ENCODE data around the gene PHF19. TPM values are rescaled to one million over a fixed set of nuclear protein-coding genes. Genes with fewer than 3 reads are reported as not detected.
A peak's percentile ranks its signal among the peaks of the same experiment; 100 is the strongest.

Gene PHF19
- polyA plus RNA-seq, 3 donors: 12.6 to 61.0 (median 12.7) TPM

GRCh38 chr9:120845255-120845654 lies 31.7 kb downstream of the PHF19 start:
- peaks cover 24% of the 10 kb centered on the region for H3K79me2 ChIP-seq (ENCODE audit: insufficient read depth, low read length)
- no peak overlapping the region for H3K27ac ChIP-seq (ENCODE audit: low read depth in 1 of 2, low read length in 2 of 2)
- TF ChIP-seq CTCF (IDR thresholded peaks at IDR 0.05): no peak
- peaks cover 16 to 37% of the 10 kb centered on the region in 2 donors for H3K36me3 Mint-ChIP-seq
- H3K36me3 ChIP-seq (replicated peaks in 1 of 2; ENCODE audit: control insufficient read depth in 1 of 2, insufficient read depth in 2 of 2, low read length in 2 of 2): peaks cover 0 to 3% of the 10 kb centered on the region in 2 donors
- H3K27me3 Mint-ChIP-seq (ENCODE audit: low read depth in 3 of 3): peaks cover 0 to 2% (median 0%) of the 10 kb centered on the region in 3 donors
- no peaks in the 10 kb centered on the region for H4K20me1 ChIP-seq (ENCODE audit: insufficient read depth, low read length)
- H3K9ac ChIP-seq (ENCODE audit: insufficient read depth, low read length, poor library complexity, severe bottlenecking): no peak overlapping the region
- no peaks in the 10 kb centered on the region for H3K9me3 ChIP-seq (replicated peaks in 1 of 2; ENCODE audit: control insufficient read depth in 1 of 2, insufficient read depth in 1 of 2, low read length in 2 of 2)
- H3K4me1 ChIP-seq (ENCODE audit: control insufficient read depth in 1 of 2, insufficient read depth in 2 of 2, low read length in 2 of 2): peaks cover 20 to 21% of the 10 kb centered on the region in 2 donors
- intact Hi-C loops (cut with micrococcal nuclease): loop anchor here in 1 of 2 donors (10.0 kb wide), 1 partner anchor 50 kb away; the partner anchor contains the start of gene FBXW2
- H3K9me3 Mint-ChIP-seq: peaks cover 0 to 19% (median 4%) of the 10 kb centered on the region in 7 donors
- no peaks in the 10 kb centered on the region for H3K27me3 ChIP-seq (ENCODE audit: control insufficient read depth in 2 of 2, insufficient read depth in 2 of 2, low read length in 2 of 2)
- peaks cover 19% of the 10 kb centered on the region for H3K4me1 Mint-ChIP-seq
- no peak overlapping the region for H3K4me3 Mint-ChIP-seq
- peak in 2 of 3 donors; percentile 4 to 28 for DNase-seq
- no peak overlapping the region for H3K27ac Mint-ChIP-seq
- H3K4me2 ChIP-seq (replicated peaks; ENCODE audit: extremely low read depth, low read length, poor library complexity, severe bottlenecking): no peak overlapping the region
- no peak overlapping the region for H2AFZ ChIP-seq (ENCODE audit: insufficient read depth, low read depth, low read length, poor library complexity, severe bottlenecking)
- H3K4me3 ChIP-seq (replicated peaks in 1 of 3; ENCODE audit: low read depth in 2 of 3, low read length in 3 of 3): no peak overlapping the region

- no peaks in the 10 kb centered on the region for H3K9me3 ChIP-seq (replicated peaks in 1 of 2; ENCODE audit: control insufficient read depth in 1 of 2, insufficient read depth in 1 of 2, low read length in 2 of 2)
- WGBS (ENCODE audit: insufficient coverage): 11% methylated on average over 61 of the region's 62 CpGs
- Mint-ChIP-seq H3K9me3 (peaks cover 0 to 19% (median 4%) of the 10 kb centered on the region in 7 donors), H3K27me3 (ENCODE audit: low read depth in 3 of 3) (peaks cover 0 to 4% (median 0%) of the 10 kb centered on the region in 3 donors), H3K4me3 (peak within 1 kb of the TSS; percentile 90 to 94), H3K36me3 (peaks cover 15 to 39% of the 10 kb centered on the region in 2 donors), H3K27ac (peak within 1 kb of the TSS; percentile 91 to 97 (median 95)), H3K4me1 (peaks cover 26% of the 10 kb centered on the region)
- TF ChIP-seq CTCF (IDR thresholded peaks at IDR 0.05): no peak
- peak within 1 kb of the TSS; percentile 73 to 88 (median 78) for H3K4me3 ChIP-seq (replicated peaks in 1 of 3; ENCODE audit: low read depth in 2 of 3, low read length in 3 of 3)
- peak within 1 kb of the TSS; percentile 92 to 94 for H3K27ac ChIP-seq (ENCODE audit: low read depth in 1 of 2, low read length in 2 of 2)
- H3K4me2 ChIP-seq (replicated peaks; ENCODE audit: extremely low read depth, low read length, poor library complexity, severe bottlenecking): peak within 1 kb of the TSS; percentile 87
- peaks cover 3 to 9% of the 10 kb centered on the region in 2 donors for H3K36me3 ChIP-seq (replicated peaks in 1 of 2; ENCODE audit: control insufficient read depth in 1 of 2, insufficient read depth in 2 of 2, low read length in 2 of 2)
- peak; percentile 97 to 100 (median 99) for DNase-seq
- peak within 1 kb of the TSS; percentile 95 for H2AFZ ChIP-seq (ENCODE audit: insufficient read depth, low read depth, low read length, poor library complexity, severe bottlenecking)
- H3K79me2 ChIP-seq (ENCODE audit: insufficient read depth, low read length): peaks cover 38% of the 10 kb centered on the region
- intact Hi-C loops (cut with micrococcal nuclease): loop anchor here (5.0 to 10.0 kb wide), 2 partner anchors 46 to 48 kb away; partner anchors contain the start of gene FBXW2 (in 1 of the 2)
- no peaks in the 10 kb centered on the region for H3K27me3 ChIP-seq (ENCODE audit: control insufficient read depth in 2 of 2, insufficient read depth in 2 of 2, low read length in 2 of 2)
- peaks cover 5% of the 10 kb centered on the region for H4K20me1 ChIP-seq (ENCODE audit: insufficient read depth, low read length)
- peaks cover 20 to 21% of the 10 kb centered on the region in 2 donors for H3K4me1 ChIP-seq (ENCODE audit: control insufficient read depth in 1 of 2, insufficient read depth in 2 of 2, low read length in 2 of 2)
- peak within 1 kb of the TSS; percentile 89 for H3K9ac ChIP-seq (ENCODE audit: insufficient read depth, low read length, poor library complexity, severe bottlenecking)
Observed at GRCh38 chr9:120842685-120843485, 34.1 kb downstream of the PHF19 start, which contains the start of gene PSMD5. TSS of gene PSMD5 (minus strand) at chr9:120842922. CDS start at chr9:120842909, 13 bp downstream.
